HG03432 (cell line): ENCODE results near the gene NUAK1.

Source experiments
- ATAC-seq: cut with Tn5 transposase; IDR thresholded peaks from one replicate; pipeline ENCODE4 v1.9.1; 2021; ENCODE audit warnings: mild to moderate bottlenecking, moderate library complexity; ENCODE audit not compliant: unreplicated experiment

Gene NUAK1

DNA sequence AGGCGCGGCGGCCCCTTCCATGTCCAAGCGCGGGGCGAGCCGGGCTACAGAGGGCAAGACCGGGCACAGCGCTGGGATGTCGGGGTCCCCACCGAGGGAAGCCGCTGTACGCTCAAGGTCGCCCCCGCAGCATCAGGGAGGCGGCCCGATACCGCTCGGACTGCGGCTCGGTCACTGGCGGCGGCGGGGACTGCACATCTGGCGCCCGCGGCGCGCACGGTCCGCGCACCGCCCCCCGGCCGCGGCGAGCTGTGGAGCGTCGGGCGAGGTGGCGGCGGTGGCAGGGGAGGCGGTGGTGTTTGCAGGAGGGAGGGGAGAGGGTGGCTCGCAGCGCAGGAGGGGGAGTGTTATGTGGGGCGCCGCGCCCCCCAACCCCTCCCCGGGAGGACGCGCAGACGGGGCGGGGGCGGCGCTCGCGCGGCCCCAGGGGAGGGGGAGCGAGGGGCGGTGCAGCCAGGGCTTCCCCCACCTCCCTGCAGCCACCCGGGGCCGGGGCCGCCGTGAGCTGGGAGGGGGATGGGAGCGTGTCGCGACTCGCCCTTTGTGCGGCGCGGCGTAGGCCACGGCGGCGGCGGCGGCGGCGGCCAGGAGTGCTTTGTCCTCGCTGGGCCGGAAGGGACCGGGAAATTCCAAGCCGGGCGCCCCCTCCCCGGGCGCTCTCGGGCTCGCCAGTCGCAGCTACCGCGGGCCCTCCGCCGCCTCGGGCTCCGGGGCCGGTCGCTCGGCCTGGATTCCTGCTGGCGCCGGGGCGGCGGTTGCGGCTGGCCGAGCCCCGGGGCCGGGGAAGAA lies at the start of gene NUAK1:
TSS of gene NUAK1 (minus strand) at position 322 of the 789 bp plus-strand sequence. CDS start at position 21, 301 bp downstream.
- ATAC-seq = peak; percentile 46

DNA sequence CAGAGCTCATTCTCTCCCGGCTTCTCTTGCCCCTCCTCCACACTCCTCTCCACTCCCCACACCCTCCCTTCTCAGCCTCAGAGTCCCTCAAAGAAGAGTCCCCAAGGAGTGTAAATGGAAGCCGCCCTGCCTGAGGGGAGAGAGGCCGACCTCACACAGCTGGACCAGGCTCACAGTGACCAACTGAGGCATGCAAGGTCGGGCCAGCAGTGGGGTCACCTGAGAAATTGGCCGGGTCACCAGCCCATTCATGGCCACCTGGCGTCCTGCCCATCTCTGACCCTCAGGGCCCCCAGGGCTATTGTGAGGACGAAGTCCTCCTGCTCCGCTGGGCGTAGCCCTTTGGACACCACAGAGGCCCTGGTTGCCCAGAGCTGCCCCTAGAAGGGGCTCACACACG lies 49.5 kb upstream of the NUAK1 start:
- ATAC-seq = no peak

DNA sequence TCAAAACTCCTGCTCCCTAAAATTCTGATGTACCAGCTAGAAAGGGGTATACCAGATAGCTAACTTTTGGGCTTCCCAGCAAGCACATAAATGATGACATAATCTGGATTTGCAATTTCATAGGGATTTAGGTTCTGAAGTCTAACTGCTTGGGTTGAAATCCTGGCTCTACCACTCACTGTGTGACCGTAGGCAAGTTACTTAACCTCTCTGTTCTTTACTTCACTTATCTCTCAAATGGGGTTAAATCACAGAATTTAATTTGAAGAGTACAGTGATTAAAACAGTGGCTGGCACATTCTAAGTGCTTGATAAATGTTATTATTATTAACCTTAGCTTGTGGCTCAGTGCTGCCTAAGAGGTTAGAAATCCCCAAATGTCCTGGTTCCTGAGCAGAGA lies 49.1 kb upstream of the NUAK1 start:
- no peak for ATAC-seq

DNA sequence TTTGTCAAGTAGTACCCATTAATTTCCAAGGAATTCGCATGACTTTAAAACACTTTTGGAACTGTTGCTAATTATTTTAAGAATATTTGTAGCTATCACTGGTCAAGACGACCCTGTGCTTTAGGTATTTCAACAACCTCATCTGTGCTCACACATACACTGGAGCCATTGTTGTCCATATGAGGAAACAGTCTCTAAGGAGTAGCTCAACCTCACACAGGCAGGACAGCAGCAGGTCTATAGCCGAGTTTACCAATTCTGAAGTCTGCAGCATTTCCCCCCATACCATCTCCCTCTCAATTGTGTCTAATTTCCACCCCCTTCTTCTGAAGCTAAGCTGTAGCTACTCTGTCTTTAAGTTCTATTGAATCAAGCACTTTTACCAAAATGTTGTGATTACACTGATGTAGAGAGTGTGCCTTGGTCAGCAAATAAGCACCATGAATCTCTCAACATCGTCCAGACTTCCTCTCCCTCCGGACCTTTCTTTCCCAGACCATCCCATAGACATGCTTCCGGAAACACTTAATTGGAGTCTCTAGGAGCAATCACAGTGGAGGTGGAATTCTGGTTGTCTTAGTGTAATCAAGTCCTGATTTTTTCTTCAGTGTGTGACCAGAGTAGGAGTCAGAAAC lies 48.5 kb upstream of the NUAK1 start:
- no peak for ATAC-seq

DNA sequence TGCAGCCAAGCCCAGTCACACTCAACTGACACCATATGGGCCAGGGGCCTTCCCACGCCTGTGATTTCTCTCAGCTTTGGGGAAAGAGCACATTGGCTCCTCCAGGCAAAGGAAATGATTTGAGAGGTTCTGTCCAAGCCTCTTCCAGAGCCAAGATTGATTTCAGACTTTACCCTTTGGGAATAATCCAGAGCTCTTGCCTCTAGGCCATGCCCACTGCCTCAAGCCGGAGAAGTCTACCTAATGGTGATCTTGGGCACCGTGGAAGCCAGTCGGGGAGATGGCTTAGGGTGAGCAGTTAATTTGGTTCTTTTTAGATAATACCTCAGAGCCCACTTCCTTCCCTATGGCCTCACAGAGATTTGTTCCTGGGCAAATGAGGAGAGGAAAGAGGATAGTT lies 45.0 kb upstream of the NUAK1 start:
- no peak for ATAC-seq

DNA sequence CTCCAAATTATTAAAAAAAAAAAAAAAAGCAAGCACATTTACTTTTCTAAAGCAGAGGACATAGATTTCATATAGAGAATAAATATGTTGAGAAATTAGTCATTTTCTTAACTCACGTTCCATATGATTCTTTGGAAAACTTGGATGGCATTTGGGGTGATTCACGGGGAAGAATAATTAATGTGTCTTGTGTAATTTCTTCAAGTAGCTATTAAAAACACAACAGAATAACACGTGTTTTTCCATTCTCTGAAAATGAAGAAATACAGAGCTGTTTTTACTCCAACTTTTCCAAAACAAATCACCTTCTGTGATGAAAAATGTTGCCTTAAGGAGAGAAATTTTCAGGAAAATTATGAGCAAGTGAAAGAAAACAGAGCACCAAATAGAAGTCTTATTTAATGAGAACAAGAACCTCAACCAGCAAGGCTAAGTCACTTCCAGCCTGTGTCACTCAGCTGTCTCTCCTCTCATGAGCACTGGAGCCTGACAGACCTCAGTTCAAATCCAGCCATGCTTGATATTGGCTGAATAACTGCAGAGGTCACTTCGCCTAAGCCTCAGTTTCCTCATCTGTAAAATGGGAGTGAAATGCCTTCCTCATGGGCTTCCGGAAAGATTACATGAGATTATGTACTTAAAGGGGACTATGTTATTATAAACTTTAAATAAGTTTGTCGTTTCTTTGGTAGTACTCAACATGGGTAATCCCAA lies 42.8 kb upstream of the NUAK1 start:
- no peak for ATAC-seq

DNA sequence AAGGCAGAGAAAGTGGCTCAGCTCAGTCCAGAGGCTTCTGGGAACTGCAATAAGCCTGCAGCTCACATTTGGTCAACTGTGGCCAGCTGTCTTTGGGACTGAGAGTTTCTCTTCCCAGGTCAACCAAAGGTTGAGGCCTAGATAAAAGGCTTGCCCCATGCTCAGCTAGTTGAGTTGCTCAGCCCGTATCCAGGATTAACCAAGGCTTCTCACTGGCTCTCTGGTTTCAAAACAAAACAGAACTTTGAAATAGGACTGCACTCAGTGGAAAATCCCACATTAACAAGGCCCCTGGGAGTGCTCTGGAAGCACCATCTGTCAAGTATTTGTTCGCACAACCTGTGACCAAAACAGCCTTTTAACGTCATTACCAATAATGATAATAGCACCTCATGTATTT lies 40.3 kb upstream of the NUAK1 start:
- ATAC-seq = no peak

DNA sequence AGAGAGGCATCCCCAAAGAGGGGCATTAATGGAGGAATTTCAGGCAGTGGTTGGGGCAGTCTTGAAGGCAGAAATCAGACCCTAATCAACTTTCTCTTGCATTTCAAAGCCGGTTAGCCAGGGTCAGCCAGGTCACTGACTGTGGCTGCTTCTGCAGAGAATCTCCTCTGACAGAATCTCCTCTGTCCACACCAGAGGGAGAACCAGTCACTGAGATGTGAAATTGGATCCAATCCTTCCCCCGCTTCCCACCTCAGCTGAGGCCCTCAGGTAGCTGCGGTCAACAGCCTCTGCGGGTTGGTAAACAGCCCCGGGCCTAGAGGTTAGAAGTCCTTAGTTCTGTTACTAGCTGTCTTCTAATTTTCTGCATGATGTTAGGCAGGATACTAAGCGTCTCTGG lies 39.8 kb upstream of the NUAK1 start:
- ATAC-seq = no peak

DNA sequence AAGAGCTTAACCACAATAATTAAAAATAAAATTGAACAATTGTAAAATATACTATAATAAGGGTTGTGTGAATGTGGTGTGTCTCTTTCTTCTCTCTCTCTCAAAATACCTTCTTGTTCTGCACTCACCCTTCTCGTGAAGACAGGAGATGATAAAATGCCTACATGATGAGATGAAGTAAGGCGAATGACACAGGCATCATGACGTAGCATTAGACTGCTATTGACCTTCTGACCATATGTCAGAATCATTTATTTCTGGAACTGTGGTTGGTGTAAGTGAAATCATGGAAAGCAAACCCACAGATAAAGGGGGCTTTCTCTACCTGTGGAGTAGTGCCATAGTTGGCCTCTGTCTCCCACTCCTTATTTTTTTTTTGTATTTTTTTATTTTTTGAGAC lies 37.8 kb upstream of the NUAK1 start:
- ATAC-seq = no peak

DNA sequence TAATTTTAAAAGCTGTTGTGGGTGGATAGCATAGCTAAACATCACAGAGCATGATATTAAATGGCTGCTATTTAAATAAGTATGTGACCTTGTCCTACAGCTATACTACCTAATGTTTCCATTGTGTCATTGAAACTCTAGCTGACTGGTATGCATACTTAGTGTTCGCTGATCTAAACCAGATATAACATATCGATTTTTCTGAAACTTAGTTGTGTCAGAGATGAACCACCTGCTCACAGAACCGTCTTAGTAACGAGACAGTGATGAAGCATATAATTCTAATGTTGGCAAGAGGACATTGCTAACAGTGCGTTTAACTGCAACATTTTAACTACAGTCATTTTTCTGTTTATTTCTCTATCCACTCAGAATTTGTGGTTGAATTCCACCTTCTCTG lies 36.1 kb upstream of the NUAK1 start:
- ATAC-seq = no peak

DNA sequence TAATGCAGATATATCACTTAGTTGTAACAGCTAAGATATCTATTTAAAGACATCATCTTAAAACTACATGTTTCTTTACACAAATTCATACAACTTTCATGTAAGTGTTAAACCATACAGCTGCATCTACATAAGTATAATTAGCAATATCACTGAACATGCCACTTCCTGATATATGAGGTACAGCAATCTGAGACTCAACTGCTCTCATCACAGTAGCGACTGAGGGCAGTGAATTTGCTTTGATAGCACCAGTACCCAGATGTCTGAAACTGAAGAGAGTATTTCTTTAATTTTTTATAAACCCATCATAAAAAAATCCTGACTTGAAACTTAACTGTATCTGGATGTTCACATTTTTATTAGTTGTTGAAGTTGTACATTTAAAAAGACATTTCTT lies 34.7 kb upstream of the NUAK1 start:
- ATAC-seq = no peak

DNA sequence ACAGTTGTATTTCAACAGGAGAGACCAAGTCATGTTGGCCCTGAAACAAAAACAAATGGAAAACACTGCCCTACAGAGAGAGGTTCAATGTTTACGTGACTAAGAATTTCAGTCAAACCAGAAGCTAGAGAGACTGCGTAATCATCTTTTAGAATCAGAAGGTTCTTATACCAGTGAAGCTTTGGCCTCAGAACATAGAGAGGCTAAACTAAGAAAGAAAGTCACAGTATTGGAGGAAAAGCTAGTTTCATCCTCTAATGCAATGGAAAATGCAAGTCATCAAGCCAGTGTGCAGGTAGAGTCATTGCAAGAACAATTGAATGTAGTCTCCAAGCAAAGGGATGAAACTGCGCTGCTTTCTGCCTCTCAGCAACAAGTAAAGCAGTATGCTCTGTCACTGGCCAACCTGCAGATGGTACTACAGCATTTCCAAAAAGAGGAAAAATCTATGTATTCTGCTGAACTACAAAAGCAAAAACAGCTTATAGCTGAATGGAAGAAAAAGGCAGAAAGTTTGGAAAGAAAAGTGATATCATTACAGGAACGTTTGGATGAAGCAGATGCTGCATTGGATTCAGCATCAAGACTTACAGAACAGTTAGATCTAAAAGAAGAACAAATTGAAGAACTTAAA lies 32.5 kb upstream of the NUAK1 start:
- ATAC-seq = no peak

DNA sequence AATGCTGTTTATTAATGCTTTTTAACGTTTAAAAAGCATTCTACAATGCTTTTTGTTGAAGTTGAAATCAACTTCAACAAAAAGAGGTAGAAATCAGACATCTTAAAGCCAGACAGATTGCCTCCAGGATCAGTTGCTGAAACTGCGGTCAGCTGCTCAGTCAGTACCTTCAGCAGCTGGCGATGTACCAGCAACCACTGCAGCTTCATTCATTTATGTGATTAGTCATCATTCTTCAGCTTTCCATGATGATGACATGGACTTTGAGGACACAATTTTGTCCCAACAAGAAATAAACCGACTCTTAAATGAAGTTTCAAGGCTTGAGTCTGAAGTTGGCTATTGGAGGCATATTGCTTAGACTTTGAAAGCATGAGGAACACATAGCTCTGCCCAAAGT lies 31.5 kb upstream of the NUAK1 start:
- ATAC-seq = no peak

DNA sequence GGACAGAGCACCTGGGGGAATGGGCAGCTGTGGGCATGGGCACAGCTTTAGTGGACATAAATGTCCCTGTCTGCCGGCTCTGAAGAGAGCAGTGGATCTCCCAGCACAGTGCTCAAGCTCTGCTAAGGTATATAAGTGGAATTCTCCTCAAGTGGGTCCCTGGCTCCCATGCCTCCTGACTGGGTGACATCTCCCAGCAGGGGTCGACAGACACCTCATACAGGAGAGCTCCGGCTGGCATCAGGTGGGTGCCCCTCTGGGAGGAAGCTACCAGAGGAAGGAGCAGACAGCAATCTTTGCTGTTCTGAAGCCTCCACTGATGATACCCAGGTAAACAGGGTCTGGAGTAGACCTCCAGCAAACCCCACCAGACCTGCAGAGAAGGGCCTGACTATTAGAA lies 25.0 kb upstream of the NUAK1 start:
- no peak for ATAC-seq

DNA sequence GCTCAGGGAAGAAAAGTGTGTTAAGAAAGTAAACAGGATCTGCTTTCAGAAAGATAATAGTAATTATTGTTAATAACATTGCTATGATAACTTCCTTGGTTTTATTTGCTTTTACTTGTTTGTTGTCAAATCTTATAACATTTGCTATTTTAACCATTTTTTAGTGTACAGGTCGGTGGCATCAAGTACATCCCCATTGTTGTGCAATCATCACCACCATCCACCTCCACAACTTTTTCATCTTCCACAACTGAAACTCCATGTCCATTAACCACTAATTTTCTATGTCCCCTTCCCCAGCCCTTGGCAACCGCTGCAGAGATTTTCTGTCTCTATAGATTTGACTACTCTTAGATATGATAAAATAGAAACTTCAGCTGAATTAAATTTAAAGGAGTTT lies 22.7 kb upstream of the NUAK1 start:
- no peak for ATAC-seq

DNA sequence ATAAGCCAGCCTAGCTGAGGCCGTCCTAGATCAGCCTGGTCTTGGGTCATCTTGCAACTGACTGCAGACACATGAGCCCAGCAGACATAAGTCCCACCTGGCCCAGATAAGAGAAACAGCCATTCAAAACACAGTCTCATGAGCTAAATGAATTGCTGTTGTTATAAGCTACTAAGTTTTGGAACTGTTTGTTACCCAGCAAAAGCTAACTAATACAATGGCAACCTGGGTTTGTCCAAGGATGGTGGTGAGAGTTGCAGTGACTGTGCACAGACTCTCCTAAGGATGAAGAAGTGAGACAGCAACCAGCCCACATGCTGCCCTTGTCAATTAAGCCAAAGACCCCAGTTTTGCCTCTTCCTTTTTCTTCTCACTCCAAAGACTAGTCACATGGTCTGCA lies 22.2 kb upstream of the NUAK1 start:
- ATAC-seq = no peak

DNA sequence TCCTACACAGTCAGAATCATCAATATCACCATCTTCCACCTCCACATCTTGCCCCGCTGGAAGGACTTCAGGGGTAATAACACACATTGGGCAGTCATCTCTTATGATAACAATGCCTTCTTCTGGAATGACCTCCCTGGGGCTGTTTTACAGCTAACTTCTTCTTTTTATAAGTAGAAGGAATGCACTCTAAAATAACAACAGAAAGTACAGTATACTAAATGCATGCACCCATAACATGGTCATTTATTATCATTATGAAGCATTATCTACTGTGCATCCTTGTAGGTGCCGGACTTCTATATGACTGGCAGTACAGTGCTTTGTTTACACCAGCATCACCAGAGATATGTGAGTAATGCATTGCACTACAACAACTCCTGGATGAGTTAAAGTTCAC lies 19.0 kb upstream of the NUAK1 start:
- no peak for ATAC-seq

DNA sequence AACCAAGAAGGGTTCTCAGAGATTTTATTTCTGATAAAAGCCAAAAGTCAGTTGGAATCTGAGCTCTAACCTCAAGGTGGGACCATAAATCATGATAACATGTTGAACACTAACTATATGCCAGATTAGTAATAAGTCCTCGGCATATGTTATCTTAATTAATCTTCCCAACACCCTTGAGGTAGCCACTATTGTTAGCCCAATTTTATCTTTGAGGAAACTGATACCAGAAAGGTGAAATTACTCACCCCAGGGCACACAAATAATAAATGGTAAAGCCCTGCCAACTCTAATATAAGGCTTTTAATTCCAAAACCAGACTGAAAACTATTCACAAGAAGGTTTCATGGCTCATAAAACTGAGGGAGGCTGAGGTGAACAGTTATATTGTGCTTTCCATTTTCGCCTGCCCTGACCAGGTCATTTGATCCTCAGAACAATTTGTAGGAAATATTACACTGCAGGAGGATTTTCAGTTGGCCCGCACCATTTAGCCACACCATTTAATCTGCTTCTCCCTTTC lies 16.1 kb upstream of the NUAK1 start:
- ATAC-seq = no peak

DNA sequence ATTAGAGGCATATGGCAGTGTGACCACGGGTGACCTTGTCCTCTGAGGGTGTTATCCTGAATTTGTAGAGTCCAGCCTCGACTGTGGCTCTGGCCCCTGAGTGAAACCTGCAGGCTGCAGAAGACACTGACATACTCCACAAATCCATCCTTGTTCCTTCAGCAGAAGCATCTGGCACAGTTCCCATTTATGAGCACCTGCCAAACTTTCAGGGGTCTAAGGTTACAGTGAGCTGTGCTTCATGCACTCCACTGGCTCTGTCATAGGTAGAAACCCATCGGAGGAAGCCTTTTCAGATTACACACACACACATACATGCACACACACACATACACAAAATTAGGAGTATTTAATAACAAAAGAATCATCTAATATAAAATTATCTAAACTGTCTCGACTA lies 13.6 kb upstream of the NUAK1 start:
- no peak for ATAC-seq

DNA sequence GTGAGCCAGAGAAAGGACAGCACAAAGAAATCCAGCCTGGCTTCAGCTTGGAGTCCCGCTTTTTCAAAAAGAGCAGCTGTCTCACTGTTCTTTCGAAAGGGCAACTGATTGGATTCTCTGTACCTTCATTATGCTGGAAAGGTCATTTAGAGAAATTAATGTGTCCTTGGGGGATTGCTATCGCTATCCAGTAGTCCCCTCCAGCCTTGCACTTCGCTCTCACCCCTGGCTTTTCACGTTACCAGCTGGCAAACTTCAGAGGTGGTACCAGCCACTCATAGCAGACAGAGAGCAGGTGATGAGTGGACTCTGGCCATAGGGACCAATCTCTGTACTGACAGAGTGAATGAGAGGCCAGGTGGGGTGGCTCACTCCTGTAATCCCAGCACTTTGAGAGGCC lies 11.8 kb upstream of the NUAK1 start:
- ATAC-seq = no peak

DNA sequence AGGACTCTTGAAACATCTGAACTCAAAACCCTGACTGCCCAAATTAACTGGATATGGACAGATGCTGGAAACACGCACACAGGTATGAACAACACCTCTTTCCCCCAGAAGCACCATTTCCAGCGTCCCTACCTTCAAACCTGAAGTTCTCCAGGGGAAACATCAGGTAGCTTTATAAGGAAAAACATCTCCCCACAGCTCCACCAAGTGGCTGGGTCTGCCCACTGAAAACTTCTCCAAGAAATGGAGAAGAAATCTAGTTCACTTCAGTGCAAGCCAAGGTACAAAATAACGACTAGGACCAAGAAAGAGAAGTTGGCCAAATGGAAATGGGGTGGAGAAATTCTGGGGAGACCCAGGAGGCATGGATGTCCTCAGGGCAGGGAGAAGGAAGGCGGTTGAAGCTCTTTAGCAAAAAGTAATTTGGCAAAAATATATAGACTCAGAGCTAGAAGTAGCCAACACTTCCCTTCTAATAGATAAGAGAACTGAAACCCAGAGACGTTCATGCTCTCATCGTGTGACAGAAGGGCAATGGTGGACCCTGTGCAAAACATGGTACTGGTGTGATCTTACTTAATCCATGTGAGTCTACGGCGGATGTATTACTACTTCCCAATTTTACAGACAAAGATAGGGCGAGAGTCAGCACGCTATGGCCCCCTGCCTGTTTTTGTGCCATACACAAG lies 10.5 kb upstream of the NUAK1 start:
- ATAC-seq = no peak
